Measurements from ENCODE around the gene TMC5. TPM values are rescaled to one million over a fixed set of nuclear protein-coding genes. Genes with fewer than 3 reads are reported as not detected.

TMC5 gene
- total and polyA plus RNA-seq, 9 donors, result 0.35 to 5.5 (median 0.83) TPM; not detected in 2

- H3K36me3 ChIP-seq, result no peaks in the 10 kb centered on the region
- no peak for DNase-seq
- H3K4me1 ChIP-seq (ENCODE audit: insufficient read depth), result no peaks in the 10 kb centered on the region
- no peak overlapping the region for H3K4me3 ChIP-seq
- no peaks in the 10 kb centered on the region for H3K27me3 ChIP-seq
- intact Hi-C loops (cut with DNase I), result no loop called here
- WGBS, 3 donors, result 85 to 88% (median 86%) methylated on average over 3 of the region's 3 CpGs
- no peak overlapping the region for H3K27ac ChIP-seq
- TF ChIP-seq POLR2A (IDR thresholded peaks at IDR 0.05), result no peak
- no peak for TF ChIP-seq EP300 (IDR thresholded peaks at IDR 0.05)
- TF ChIP-seq CTCF (IDR thresholded peaks at IDR 0.05), result no peak
- no peaks in the 10 kb centered on the region for H3K9me3 ChIP-seq
These were observed 12.7 kb downstream of the TMC5 start for GRCh38 chr16:19430345-19430744.

GRCh38 chr16:19431636-19432340, 14.1 kb downstream of the TMC5 start:
- no peak for DNase-seq
- Histone ChIP-seq H3K36me3 (no peaks in the 10 kb centered on the region), H3K4me3 (no peak overlapping the region), H3K9me3 (no peaks in the 10 kb centered on the region), H3K27ac (no peak overlapping the region), H3K4me1 (ENCODE audit: insufficient read depth) (no peaks in the 10 kb centered on the region), H3K27me3 (no peaks in the 10 kb centered on the region)
- TF ChIP-seq CTCF (IDR thresholded peaks at IDR 0.05), result no peak
- no peak for TF ChIP-seq EP300 (IDR thresholded peaks at IDR 0.05)
- TF ChIP-seq POLR2A (IDR thresholded peaks at IDR 0.05), result no peak
- WGBS, 3 donors, result 77 to 87% (median 79%) methylated on average over 6 of the region's 6 CpGs
- intact Hi-C loops (cut with DNase I), result no loop called here

- TF ChIP-seq CTCF (IDR thresholded peaks at IDR 0.05) (no peak), EP300 (IDR thresholded peaks at IDR 0.05) (no peak), POLR2A (IDR thresholded peaks at IDR 0.05) (no peak)
- Histone ChIP-seq H3K4me3 (no peak overlapping the region), H3K27ac (no peak overlapping the region), H3K27me3 (no peaks in the 10 kb centered on the region), H3K9me3 (no peaks in the 10 kb centered on the region), H3K4me1 (ENCODE audit: insufficient read depth) (no peaks in the 10 kb centered on the region), H3K36me3 (no peaks in the 10 kb centered on the region)
- DNase-seq, result no peak
- intact Hi-C loops (cut with DNase I), result no loop called here
These were observed 14.7 kb downstream of the TMC5 start for GRCh38 chr16:19432429-19432828.

GRCh38 chr16:19434584-19434983, 16.9 kb downstream of the TMC5 start:
- WGBS, 3 donors, result 40 to 55% (median 45%) methylated on average over 1 of the region's 1 CpG
- intact Hi-C loops (cut with DNase I), result no loop called here
- H3K27me3 ChIP-seq, result no peaks in the 10 kb centered on the region
- no peak overlapping the region for H3K27ac ChIP-seq
- H3K36me3 ChIP-seq, result no peaks in the 10 kb centered on the region
- H3K9me3 ChIP-seq, result no peaks in the 10 kb centered on the region
- DNase-seq, result no peak
- H3K4me3 ChIP-seq, result no peak overlapping the region
- TF ChIP-seq POLR2A (IDR thresholded peaks at IDR 0.05) (no peak), EP300 (IDR thresholded peaks at IDR 0.05) (no peak), CTCF (IDR thresholded peaks at IDR 0.05) (no peak)
- no peaks in the 10 kb centered on the region for H3K4me1 ChIP-seq (ENCODE audit: insufficient read depth)
